22Rv1 (cell line): ENCODE measurements around the gene RC3H1.

Source experiments
- ZFX ChIP-seq: fragments of 450-650 bp; IDR thresholded peaks from 2 replicates; pipeline ENCODE4 v1.6.1; 2017; ENCODE audit warnings: antibody characterized with exemption, borderline replicate concordance
- TF ChIP-seq, protein P1 (sequence below): fragments of 450-650 bp; IDR thresholded peaks from 2 replicates; pipeline ENCODE4 v1.5.1; 2017; ENCODE audit warnings: mild to moderate bottlenecking

- TF ChIP-seq, protein P1, sequence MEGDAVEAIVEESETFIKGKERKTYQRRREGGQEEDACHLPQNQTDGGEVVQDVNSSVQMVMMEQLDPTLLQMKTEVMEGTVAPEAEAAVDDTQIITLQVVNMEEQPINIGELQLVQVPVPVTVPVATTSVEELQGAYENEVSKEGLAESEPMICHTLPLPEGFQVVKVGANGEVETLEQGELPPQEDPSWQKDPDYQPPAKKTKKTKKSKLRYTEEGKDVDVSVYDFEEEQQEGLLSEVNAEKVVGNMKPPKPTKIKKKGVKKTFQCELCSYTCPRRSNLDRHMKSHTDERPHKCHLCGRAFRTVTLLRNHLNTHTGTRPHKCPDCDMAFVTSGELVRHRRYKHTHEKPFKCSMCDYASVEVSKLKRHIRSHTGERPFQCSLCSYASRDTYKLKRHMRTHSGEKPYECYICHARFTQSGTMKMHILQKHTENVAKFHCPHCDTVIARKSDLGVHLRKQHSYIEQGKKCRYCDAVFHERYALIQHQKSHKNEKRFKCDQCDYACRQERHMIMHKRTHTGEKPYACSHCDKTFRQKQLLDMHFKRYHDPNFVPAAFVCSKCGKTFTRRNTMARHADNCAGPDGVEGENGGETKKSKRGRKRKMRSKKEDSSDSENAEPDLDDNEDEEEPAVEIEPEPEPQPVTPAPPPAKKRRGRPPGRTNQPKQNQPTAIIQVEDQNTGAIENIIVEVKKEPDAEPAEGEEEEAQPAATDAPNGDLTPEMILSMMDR, result no peak
- no peak for TF ChIP-seq ZFX
These were observed 109.0 kb downstream of the RC3H1 start for GRCh38 chr1:173913111-173913510.
